ENCODE data around the gene KRTAP5-5. TPM values are rescaled to one million over a fixed set of nuclear protein-coding genes. Genes with fewer than 3 reads are reported as not detected.

KRTAP5-5 gene
- total RNA-seq, 1 donor from 2014 or later: not detected

- DNase-seq: peak; percentile 90
- Mint-ChIP-seq H3K9me3 (ENCODE audit: unreplicated experiment) (peaks cover 6% of the 10 kb centered on the region), H3K4me1 (ENCODE audit: low read depth, unreplicated experiment) (no peaks in the 10 kb centered on the region), H3K27me3 (ENCODE audit: unreplicated experiment) (peaks cover 4% of the 10 kb centered on the region), H3K36me3 (ENCODE audit: unreplicated experiment) (no peaks in the 10 kb centered on the region), H3K4me3 (ENCODE audit: unreplicated experiment) (no peak overlapping the region), H3K27ac (ENCODE audit: unreplicated experiment) (no peak overlapping the region)
- TF ChIP-seq CTCF (IDR thresholded peaks at IDR 0.05; ENCODE audit: partially characterized antibody, unreplicated experiment): peak; percentile 95
Observed at GRCh38 chr11:1628506-1629325, 859 bp upstream of the KRTAP5-5 start.

- H3K27ac Mint-ChIP-seq (ENCODE audit: unreplicated experiment): no peak overlapping the region
- no peaks in the 10 kb centered on the region for H3K36me3 Mint-ChIP-seq (ENCODE audit: unreplicated experiment)
- no peak overlapping the region for H3K4me3 Mint-ChIP-seq (ENCODE audit: unreplicated experiment)
- peaks cover 4% of the 10 kb centered on the region for H3K9me3 Mint-ChIP-seq (ENCODE audit: unreplicated experiment)
- H3K4me1 Mint-ChIP-seq (ENCODE audit: low read depth, unreplicated experiment): no peaks in the 10 kb centered on the region
- DNase-seq: no peak
- peaks cover 4% of the 10 kb centered on the region for H3K27me3 Mint-ChIP-seq (ENCODE audit: unreplicated experiment)
- no peak for TF ChIP-seq CTCF (IDR thresholded peaks at IDR 0.05; ENCODE audit: partially characterized antibody, unreplicated experiment)
Observed at GRCh38 chr11:1630271-1630670, 696 bp downstream of the KRTAP5-5 start.

GRCh38 chr11:1631066-1631568 lies 1.5 kb downstream of the KRTAP5-5 start:
- Mint-ChIP-seq H3K27ac (ENCODE audit: unreplicated experiment) (no peak overlapping the region), H3K4me1 (ENCODE audit: low read depth, unreplicated experiment) (no peaks in the 10 kb centered on the region), H3K4me3 (ENCODE audit: unreplicated experiment) (peak overlapping the region; percentile 9), H3K27me3 (ENCODE audit: unreplicated experiment) (peaks cover 4% of the 10 kb centered on the region), H3K36me3 (ENCODE audit: unreplicated experiment) (no peaks in the 10 kb centered on the region), H3K9me3 (ENCODE audit: unreplicated experiment) (peaks cover 4% of the 10 kb centered on the region)
- no peak for DNase-seq
- no peak for TF ChIP-seq CTCF (IDR thresholded peaks at IDR 0.05; ENCODE audit: partially characterized antibody, unreplicated experiment)

- no peak for TF ChIP-seq CTCF (IDR thresholded peaks at IDR 0.05; ENCODE audit: partially characterized antibody, unreplicated experiment)
- Mint-ChIP-seq H3K4me1 (ENCODE audit: low read depth, unreplicated experiment) (no peaks in the 10 kb centered on the region), H3K27ac (ENCODE audit: unreplicated experiment) (no peak overlapping the region), H3K27me3 (ENCODE audit: unreplicated experiment) (peaks cover 2% of the 10 kb centered on the region), H3K36me3 (ENCODE audit: unreplicated experiment) (no peaks in the 10 kb centered on the region), H3K4me3 (ENCODE audit: unreplicated experiment) (no peak overlapping the region), H3K9me3 (ENCODE audit: unreplicated experiment) (peaks cover 4% of the 10 kb centered on the region)
- DNase-seq: no peak
Observed at GRCh38 chr11:1632053-1632714, 2.6 kb downstream of the KRTAP5-5 start.

- TF ChIP-seq CTCF (IDR thresholded peaks at IDR 0.05; ENCODE audit: partially characterized antibody, unreplicated experiment): no peak
- Mint-ChIP-seq H3K4me3 (ENCODE audit: unreplicated experiment) (no peak overlapping the region), H3K27me3 (ENCODE audit: unreplicated experiment) (peaks cover 2% of the 10 kb centered on the region), H3K9me3 (ENCODE audit: unreplicated experiment) (peaks cover 4% of the 10 kb centered on the region), H3K27ac (ENCODE audit: unreplicated experiment) (no peak overlapping the region), H3K36me3 (ENCODE audit: unreplicated experiment) (no peaks in the 10 kb centered on the region), H3K4me1 (ENCODE audit: low read depth, unreplicated experiment) (no peaks in the 10 kb centered on the region)
- DNase-seq: no peak
Observed at GRCh38 chr11:1633864-1634263, 4.3 kb downstream of the KRTAP5-5 start.

Data from glutamatergic neuron (in vitro differentiated cells).